Liver (tissue), 9 donors: ENCODE data around the gene MMP23B. TPM values are rescaled to one million over a fixed set of nuclear protein-coding genes. Genes with fewer than 3 reads are reported as not detected.

Experiments
- DNase-seq: peaks from one replicate; pipeline ENCODE4 v3.0.0-alpha.2; 2017; ENCODE audit warnings: low spot score
- H3K27ac ChIP-seq, 2 donors: one replicate each; pipeline ENCODE4 v1.7.0; 2013; ENCODE audit warnings: inconsistent platforms in 2 of 2, low read length in 2 of 2, control low read depth in 1 of 2, low read depth in 1 of 2, mild to moderate bottlenecking in 1 of 2
- H3K27me3 ChIP-seq, 4 donors: one replicate each; pipeline versions ENCODE4 v1.6.1 to v1.7.0; 2013; ENCODE audit warnings: low read length in 3 of 4, inconsistent platforms in 1 of 4, mild to moderate bottlenecking in 1 of 4, moderate library complexity in 1 of 4; ENCODE audit not compliant: control insufficient read depth in 4 of 4, insufficient read depth in 4 of 4
- H3K36me3 ChIP-seq, 4 donors: one replicate each; pipeline versions ENCODE4 v1.6.1 to v1.7.0; 2013; ENCODE audit warnings: low read length in 3 of 4, mild to moderate bottlenecking in 3 of 4, low read depth in 1 of 4, moderate library complexity in 1 of 4; ENCODE audit not compliant: control insufficient read depth in 4 of 4, insufficient read depth in 3 of 4
- H3K4me1 ChIP-seq, 4 donors: one replicate each; pipeline versions ENCODE4 v1.6.1 to v1.7.0; 2013; ENCODE audit warnings: low read length in 3 of 4, mild to moderate bottlenecking in 3 of 4, moderate library complexity in 1 of 4; ENCODE audit not compliant: control insufficient read depth in 4 of 4, insufficient read depth in 4 of 4
- H3K4me3 ChIP-seq, 3 donors: one replicate each; pipeline versions ENCODE4 v1.6.1 to v1.7.0; 2013; ENCODE audit warnings: low read length in 3 of 3, control low read depth in 1 of 3, low read depth in 1 of 3, mild to moderate bottlenecking in 1 of 3
- H3K9ac ChIP-seq, 2 donors: one replicate each; pipeline ENCODE4 v1.7.0; 2013; ENCODE audit warnings: low read length in 2 of 2, mild to moderate bottlenecking in 2 of 2, moderate library complexity in 2 of 2, control low read depth in 1 of 2, low read depth in 1 of 2
- H3K9me3 ChIP-seq, 4 donors: one replicate each; pipeline versions ENCODE4 v1.6.1 to v1.7.0; 2013; ENCODE audit warnings: low read length in 3 of 4; ENCODE audit not compliant: control insufficient read depth in 4 of 4
- EGR1 ChIP-seq, 2 donors: IDR thresholded peaks; 2 replicates each; pipeline ENCODE4 v1.6.1; 2016 to 2018; ENCODE audit warnings: antibody characterized with exemption in 2 of 2, low read depth in 2 of 2
- FOXA1 ChIP-seq: IDR thresholded peaks from 2 replicates; pipeline ENCODE4 v1.6.1; 2016; ENCODE audit warnings: antibody characterized with exemption
- FOXA2 ChIP-seq: IDR thresholded peaks from 2 replicates; pipeline ENCODE4 v1.6.1; 2016; ENCODE audit warnings: antibody characterized with exemption
- GABPA ChIP-seq, 2 donors: IDR thresholded peaks in 1 of 2; conservative IDR thresholded peaks in 1 of 2; 2 replicates each; pipeline ENCODE4 v1.6.1; 2016; ENCODE audit warnings: antibody characterized with exemption in 2 of 2, mild to moderate bottlenecking in 1 of 2, moderate library complexity in 1 of 2
- HNF4A ChIP-seq, 2 donors: conservative IDR thresholded peaks; 2 replicates each; pipeline ENCODE4 v1.6.1; 2016; ENCODE audit warnings: antibody characterized with exemption in 2 of 2, mild to moderate bottlenecking in 2 of 2
- HNF4G ChIP-seq: IDR thresholded peaks from 2 replicates; pipeline ENCODE4 v1.6.1; 2016; ENCODE audit warnings: antibody characterized with exemption
- JUND ChIP-seq, 2 donors: IDR thresholded peaks; 2 replicates each; pipeline ENCODE4 v1.6.1; 2016; ENCODE audit warnings: antibody characterized with exemption in 2 of 2
- NR2F2 ChIP-seq: IDR thresholded peaks from 2 replicates; pipeline ENCODE4 v1.6.1; 2016; ENCODE audit warnings: antibody characterized with exemption
- RAD21 ChIP-seq, 2 donors: IDR thresholded peaks; 2 replicates each; pipeline ENCODE4 v1.6.1; 2016; ENCODE audit warnings: antibody characterized with exemption in 2 of 2, mild to moderate bottlenecking in 2 of 2
- RXRA ChIP-seq, 2 donors: IDR thresholded peaks; 2 replicates each; pipeline ENCODE4 v1.6.1; 2017 to 2018; ENCODE audit warnings: antibody characterized with exemption in 2 of 2, mild to moderate bottlenecking in 1 of 2
- SP1 ChIP-seq: IDR thresholded peaks from 2 replicates; pipeline ENCODE4 v1.6.1; 2018; ENCODE audit warnings: antibody characterized with exemption, mild to moderate bottlenecking
- TAF1 ChIP-seq: conservative IDR thresholded peaks from 2 replicates; pipeline ENCODE4 v1.6.1; 2016; ENCODE audit warnings: antibody characterized with exemption, mild to moderate bottlenecking
- YY1 ChIP-seq: IDR thresholded peaks from 2 replicates; pipeline ENCODE4 v1.6.1; 2016; ENCODE audit warnings: antibody characterized with exemption, mild to moderate bottlenecking
- WGBS: extraction: QIAGEN DNeasy Blood & Tissue Kit; methylation state at CpG from one replicate; pipeline ENCODE4 v1.1.7; 2013; 5-methylcytosine and 5-hydroxymethylcytosine counted together
- polyA plus RNA-seq, 2 donors: library from polyadenylated mRNA; stranded (reverse) in 1 of 2; unstranded in 1 of 2; fragments of 200-250 nt in 1 of 2; fragments of >200 nt in 1 of 2; fragmentation: Nextera tagmentation in 1 of 2; extraction: Ambion mirVana in 1 of 2; gene quantifications; one replicate each; pipeline versions ENCODE4 v1.2.1 to v1.2.3, GENCODE V29; 2013 to 2015
- total RNA-seq, 2 donors: library from RNA; depleted of rRNA; stranded (reverse); fragments of >200 nt; gene quantifications; one replicate each; pipeline ENCODE4 v1.2.3, GENCODE V29; 2014
- TF ChIP-seq, protein P1 (sequence below): IDR thresholded peaks from 2 replicates; pipeline ENCODE4 v1.6.1; 2016; ENCODE audit warnings: antibody characterized with exemption
- TF ChIP-seq, protein P2 (sequence below): IDR thresholded peaks from 2 replicates; pipeline ENCODE4 v1.6.1; 2016; ENCODE audit warnings: antibody characterized with exemption
- TF ChIP-seq, protein P3 (sequence below): IDR thresholded peaks from 2 replicates; pipeline ENCODE4 v1.6.1; 2016; ENCODE audit warnings: antibody characterized with exemption, mild to moderate bottlenecking
- TF ChIP-seq, protein P4 (sequence below): IDR thresholded peaks from 2 replicates; pipeline ENCODE4 v1.6.1; 2016; ENCODE audit warnings: antibody characterized with exemption
- TF ChIP-seq, protein P5 (sequence below): fragments of 150-350 bp; IDR thresholded peaks from 2 replicates; pipeline ENCODE4 v1.5.1; 2017; ENCODE audit warnings: improper control_type of control experiment, low read depth, low read length; ENCODE audit not compliant: missing input control
- donor health status: healthy.
- donor health status: healthy.
- donor health status: healthy.
- donor health status: healthy.
- donor health status: healthy.

MMP23B gene
- total and polyA plus RNA-seq, 4 donors: 0.92 to 4.2 (median 1.5) TPM

DNA sequence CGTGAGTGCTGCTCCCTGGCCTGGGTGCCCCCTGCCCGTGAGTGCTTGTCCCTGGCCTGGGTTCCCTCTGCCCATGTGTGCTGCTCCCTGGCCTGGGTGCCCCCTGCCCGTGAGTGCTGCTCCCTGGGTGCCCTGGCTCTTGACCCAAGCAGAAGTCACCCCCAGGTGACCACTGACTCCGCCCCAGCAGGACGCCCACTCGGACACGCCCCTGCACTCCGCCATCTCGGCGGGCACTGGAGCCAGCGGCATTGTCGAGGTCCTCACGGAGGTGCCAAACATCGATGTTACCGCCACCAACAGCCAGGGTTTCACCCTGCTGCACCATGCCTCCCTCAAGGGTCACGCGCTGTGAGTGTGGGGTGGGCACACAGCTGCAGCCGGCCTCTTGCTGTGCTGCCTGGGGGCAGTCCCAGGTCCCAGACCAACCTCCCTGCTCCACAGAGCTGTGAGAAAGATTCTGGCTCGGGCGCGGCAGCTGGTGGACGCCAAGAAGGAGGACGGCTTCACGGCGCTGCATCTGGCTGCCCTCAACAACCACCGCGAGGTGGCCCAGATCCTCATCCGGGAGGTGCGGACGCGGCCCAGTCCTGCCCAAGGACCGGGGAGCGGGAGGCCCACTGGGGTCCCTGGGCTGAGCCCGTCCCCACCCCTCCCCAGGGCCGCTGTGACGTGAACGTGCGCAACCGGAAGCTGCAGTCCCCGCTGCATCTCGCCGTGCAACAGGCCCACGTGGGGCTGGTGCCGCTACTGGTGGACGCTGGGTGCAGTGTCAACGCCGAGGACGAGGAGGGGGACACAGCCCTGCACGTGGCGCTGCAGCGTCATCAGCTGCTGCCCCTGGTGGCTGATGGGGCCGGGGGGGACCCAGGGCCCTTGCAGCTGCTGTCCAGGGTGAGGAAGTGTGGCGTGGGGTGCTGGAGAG, 3.9 kb upstream of the MMP23B start:
- Histone ChIP-seq H3K27ac (no peak overlapping the region), H3K4me1 (peaks cover 0 to 5% (median 0%) of the 10 kb centered on the region in 4 donors), H3K27me3 (no peaks in the 10 kb centered on the region), H3K9me3 (no peaks in the 10 kb centered on the region), H3K36me3 (peaks cover 0 to 20% (median 6%) of the 10 kb centered on the region in 4 donors), H3K4me3 (no peak overlapping the region), H3K9ac (no peak overlapping the region)
- 97% methylated on average over 53 of the region's 53 CpGs for WGBS
- DNase-seq: no peak
- TF ChIP-seq GABPA (IDR thresholded peaks at IDR 0.05 in 1 of 2, conservative IDR thresholded peaks at IDR 0.05 in 1 of 2) (no peak), FOXA2 (no peak), HNF4A (conservative IDR thresholded peaks at IDR 0.05) (no peak), RXRA (IDR thresholded peaks at IDR 0.05) (no peak), TAF1 (no peak), RAD21 (IDR thresholded peaks at IDR 0.05) (no peak), SP1 (no peak), NR2F2 (no peak), HNF4G (no peak), FOXA1 (no peak), YY1 (no peak), EGR1 (IDR thresholded peaks at IDR 0.05; ENCODE audit: low read depth in 2 of 2) (no peak), JUND (IDR thresholded peaks at IDR 0.05) (no peak)
- TF ChIP-seq, protein P1, sequence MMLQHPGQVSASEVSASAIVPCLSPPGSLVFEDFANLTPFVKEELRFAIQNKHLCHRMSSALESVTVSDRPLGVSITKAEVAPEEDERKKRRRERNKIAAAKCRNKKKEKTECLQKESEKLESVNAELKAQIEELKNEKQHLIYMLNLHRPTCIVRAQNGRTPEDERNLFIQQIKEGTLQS: no peak
- TF ChIP-seq, protein P2, sequence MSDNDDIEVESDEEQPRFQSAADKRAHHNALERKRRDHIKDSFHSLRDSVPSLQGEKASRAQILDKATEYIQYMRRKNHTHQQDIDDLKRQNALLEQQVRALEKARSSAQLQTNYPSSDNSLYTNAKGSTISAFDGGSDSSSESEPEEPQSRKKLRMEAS: no peak
- TF ChIP-seq, protein P3, sequence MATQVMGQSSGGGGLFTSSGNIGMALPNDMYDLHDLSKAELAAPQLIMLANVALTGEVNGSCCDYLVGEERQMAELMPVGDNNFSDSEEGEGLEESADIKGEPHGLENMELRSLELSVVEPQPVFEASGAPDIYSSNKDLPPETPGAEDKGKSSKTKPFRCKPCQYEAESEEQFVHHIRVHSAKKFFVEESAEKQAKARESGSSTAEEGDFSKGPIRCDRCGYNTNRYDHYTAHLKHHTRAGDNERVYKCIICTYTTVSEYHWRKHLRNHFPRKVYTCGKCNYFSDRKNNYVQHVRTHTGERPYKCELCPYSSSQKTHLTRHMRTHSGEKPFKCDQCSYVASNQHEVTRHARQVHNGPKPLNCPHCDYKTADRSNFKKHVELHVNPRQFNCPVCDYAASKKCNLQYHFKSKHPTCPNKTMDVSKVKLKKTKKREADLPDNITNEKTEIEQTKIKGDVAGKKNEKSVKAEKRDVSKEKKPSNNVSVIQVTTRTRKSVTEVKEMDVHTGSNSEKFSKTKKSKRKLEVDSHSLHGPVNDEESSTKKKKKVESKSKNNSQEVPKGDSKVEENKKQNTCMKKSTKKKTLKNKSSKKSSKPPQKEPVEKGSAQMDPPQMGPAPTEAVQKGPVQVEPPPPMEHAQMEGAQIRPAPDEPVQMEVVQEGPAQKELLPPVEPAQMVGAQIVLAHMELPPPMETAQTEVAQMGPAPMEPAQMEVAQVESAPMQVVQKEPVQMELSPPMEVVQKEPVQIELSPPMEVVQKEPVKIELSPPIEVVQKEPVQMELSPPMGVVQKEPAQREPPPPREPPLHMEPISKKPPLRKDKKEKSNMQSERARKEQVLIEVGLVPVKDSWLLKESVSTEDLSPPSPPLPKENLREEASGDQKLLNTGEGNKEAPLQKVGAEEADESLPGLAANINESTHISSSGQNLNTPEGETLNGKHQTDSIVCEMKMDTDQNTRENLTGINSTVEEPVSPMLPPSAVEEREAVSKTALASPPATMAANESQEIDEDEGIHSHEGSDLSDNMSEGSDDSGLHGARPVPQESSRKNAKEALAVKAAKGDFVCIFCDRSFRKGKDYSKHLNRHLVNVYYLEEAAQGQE: no peak
- TF ChIP-seq, protein P4, sequence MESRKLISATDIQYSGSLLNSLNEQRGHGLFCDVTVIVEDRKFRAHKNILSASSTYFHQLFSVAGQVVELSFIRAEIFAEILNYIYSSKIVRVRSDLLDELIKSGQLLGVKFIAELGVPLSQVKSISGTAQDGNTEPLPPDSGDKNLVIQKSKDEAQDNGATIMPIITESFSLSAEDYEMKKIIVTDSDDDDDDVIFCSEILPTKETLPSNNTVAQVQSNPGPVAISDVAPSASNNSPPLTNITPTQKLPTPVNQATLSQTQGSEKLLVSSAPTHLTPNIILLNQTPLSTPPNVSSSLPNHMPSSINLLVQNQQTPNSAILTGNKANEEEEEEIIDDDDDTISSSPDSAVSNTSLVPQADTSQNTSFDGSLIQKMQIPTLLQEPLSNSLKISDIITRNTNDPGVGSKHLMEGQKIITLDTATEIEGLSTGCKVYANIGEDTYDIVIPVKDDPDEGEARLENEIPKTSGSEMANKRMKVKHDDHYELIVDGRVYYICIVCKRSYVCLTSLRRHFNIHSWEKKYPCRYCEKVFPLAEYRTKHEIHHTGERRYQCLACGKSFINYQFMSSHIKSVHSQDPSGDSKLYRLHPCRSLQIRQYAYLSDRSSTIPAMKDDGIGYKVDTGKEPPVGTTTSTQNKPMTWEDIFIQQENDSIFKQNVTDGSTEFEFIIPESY: no peak
- TF ChIP-seq, protein P5, sequence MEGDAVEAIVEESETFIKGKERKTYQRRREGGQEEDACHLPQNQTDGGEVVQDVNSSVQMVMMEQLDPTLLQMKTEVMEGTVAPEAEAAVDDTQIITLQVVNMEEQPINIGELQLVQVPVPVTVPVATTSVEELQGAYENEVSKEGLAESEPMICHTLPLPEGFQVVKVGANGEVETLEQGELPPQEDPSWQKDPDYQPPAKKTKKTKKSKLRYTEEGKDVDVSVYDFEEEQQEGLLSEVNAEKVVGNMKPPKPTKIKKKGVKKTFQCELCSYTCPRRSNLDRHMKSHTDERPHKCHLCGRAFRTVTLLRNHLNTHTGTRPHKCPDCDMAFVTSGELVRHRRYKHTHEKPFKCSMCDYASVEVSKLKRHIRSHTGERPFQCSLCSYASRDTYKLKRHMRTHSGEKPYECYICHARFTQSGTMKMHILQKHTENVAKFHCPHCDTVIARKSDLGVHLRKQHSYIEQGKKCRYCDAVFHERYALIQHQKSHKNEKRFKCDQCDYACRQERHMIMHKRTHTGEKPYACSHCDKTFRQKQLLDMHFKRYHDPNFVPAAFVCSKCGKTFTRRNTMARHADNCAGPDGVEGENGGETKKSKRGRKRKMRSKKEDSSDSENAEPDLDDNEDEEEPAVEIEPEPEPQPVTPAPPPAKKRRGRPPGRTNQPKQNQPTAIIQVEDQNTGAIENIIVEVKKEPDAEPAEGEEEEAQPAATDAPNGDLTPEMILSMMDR: no peak
